GM12872 (cell line): ENCODE measurements around the gene PHRF1.

Experiments used
- CTCF ChIP-seq: IDR thresholded peaks from 3 replicates; pipeline ENCODE4 v1.5.1; 2011; ENCODE audit warnings: low read depth, mild to moderate bottlenecking, low read length, moderate library complexity; ENCODE audit not compliant: insufficient read depth

PHRF1 gene

GRCh38 chr11:636511-637332 is 60.5 kb downstream of the PHRF1 start, which contains the start of gene DRD4:
Gene DRD4 (plus strand): TSS chr11:637269. CDS start chr11:637305, 36 bp downstream.
- TF ChIP-seq CTCF, result no peak

DNA sequence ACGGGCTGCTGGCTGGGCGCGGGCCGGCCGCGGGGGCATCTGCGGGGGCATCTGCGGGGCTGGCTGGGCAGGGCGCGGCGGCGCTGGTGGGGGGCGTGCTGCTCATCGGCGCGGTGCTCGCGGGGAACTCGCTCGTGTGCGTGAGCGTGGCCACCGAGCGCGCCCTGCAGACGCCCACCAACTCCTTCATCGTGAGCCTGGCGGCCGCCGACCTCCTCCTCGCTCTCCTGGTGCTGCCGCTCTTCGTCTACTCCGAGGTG is 61.0 kb downstream of the PHRF1 start:
- TF ChIP-seq CTCF, result no peak

DNA sequence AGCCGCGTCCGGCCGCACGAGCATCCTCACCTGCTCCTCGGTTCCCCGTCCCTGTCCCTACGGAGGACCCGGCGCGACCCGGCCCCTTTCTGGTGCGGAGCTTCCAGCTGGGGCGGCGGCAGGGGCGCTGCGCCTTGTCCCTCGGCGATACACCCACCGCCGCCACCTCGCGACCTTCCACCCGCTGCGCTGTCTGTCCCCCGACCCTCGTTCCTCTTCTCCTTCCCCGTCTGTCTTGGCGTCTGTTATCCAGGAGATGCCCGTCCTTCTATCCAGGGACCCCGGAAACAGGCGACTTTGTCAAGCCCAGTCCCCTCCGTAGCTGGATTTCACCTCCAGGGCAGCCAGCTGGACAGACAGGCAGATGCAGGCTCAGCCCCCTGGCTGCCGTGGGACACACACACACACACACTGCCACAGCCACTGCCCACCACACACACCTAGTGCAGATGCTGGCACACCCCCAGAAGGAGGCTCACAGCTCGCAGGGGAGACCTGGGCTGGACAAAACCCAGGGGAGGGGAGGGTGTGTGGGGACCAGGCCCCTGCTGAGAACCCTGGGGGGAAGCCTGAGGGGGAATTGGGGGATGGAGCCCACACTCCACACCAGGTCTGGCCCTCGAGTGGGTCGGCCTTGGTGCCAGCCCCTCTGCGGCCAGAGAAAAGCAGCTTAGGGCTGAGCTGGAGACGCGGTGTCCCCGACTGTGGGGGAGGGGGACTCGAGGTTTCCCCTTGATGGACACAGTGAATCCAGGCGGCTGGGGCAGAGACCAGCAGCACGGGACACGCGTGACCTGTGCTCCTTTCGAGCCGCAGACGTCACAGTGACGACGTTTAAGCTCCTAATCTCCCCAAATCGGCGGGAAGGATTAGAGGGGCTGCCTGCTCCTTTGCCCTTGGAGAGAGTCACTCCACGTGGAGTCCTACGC is 61.6 kb downstream of the PHRF1 start:
- TF ChIP-seq CTCF, result no peak

DNA sequence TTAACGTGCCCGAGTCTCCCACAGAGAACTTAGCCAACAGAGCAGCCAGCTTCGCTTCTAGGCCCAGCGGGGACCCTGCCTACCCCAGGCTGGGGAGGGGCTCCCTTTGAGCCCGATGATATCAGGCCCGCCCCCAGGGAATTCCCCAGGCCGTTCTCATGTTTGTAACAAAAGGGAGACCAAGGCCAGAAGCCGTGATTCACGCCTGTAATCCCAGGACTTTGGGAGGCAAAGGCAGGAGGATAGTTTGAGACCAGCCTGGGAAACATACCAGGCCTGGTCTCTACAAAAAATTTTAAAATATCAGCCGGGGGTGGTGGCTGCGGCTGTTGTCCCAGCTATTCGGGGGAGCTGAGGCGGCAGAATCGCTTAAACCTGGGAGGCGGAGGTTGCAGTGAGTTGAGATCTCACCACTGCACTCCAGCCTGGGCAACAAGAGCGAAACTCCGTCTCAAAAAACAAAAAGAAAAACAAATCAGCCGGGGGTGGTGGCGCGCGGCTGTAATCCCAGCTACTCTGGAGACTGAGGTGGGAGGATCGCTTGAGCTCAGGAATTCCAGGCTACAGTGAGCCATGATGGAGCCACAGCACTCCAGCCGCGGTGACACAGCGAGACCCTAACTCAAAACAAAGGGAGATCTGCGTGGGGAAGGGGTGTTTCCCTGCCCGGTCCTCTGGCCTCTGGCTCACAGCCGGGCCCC is 62.5 kb downstream of the PHRF1 start:
- no peak for TF ChIP-seq CTCF

DNA sequence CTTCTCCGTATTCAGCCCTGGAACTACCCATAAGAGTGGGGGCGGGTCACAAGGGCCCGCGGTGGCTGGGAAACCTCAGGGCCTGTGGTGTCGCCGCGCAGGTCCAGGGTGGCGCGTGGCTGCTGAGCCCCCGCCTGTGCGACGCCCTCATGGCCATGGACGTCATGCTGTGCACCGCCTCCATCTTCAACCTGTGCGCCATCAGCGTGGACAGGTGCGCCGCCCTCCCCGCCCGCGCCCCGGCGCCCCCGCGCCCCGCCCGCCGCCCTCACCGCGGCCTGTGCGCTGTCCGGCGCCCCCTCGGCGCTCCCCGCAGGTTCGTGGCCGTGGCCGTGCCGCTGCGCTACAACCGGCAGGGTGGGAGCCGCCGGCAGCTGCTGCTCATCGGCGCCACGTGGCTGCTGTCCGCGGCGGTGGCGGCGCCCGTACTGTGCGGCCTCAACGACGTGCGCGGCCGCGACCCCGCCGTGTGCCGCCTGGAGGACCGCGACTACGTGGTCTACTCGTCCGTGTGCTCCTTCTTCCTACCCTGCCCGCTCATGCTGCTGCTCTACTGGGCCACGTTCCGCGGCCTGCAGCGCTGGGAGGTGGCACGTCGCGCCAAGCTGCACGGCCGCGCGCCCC is 63.2 kb downstream of the PHRF1 start:
- TF ChIP-seq CTCF, result no peak

- no peak for TF ChIP-seq CTCF
Observed at GRCh38 chr11:640021-640706, 63.9 kb downstream of the PHRF1 start.
